B cell (primary cell): ENCODE results near the gene CASKIN2. TPM values are rescaled to one million over a fixed set of nuclear protein-coding genes. Genes with fewer than 3 reads are reported as not detected.

Experiments
- ATAC-seq: fragments of 200-7000 bp; cut with Tn5 transposase; one replicate; pipeline ENCODE4 v1.10.0; 2021; ENCODE audit warnings: low read depth, mild to moderate bottlenecking, moderate number of reproducible peaks, moderate library complexity
- CTCF ChIA-PET: fragments of 350-600 bp; sonication (Branson Sonifier 250); formaldehyde crosslinking; loops from one replicate; lab custom pipeline; 2021; ENCODE audit warnings: antibody characterized with exemption, inconsistent platforms; lab: Charles Lee
- POLR2A ChIA-PET: fragments of 350-600 bp; sonication (Branson Sonifier 250); formaldehyde crosslinking; loops from one replicate; lab custom pipeline; 2021; ENCODE audit warnings: antibody characterized with exemption; lab: Charles Lee
- DNase-seq: peaks from one replicate; pipeline ENCODE4 v3.0.0; 2013
- H2AFZ ChIP-seq: 2 replicates; pipeline ENCODE4 v1.6.1; 2012; ENCODE audit warnings: mild to moderate bottlenecking, low read depth, low read length; ENCODE audit not compliant: insufficient read depth, poor library complexity, severe bottlenecking
- H3K27ac ChIP-seq, 2 donors: 1 replicate in 1 of 2; 2 replicates in 1 of 2; pipeline ENCODE4 v1.5.1; 2012 to 2013; ENCODE audit warnings: low read length in 2 of 2, mild to moderate bottlenecking in 2 of 2, moderate library complexity in 1 of 2
- H3K27me3 ChIP-seq, 4 experiments: fragments of 200-600 bp in 1 of 4; sonication (generic) in 1 of 4; replicated peaks in 1 of 4; 1 replicate in 2 of 4; 2 replicates in 2 of 4; pipeline versions ENCODE4 v1.6.1 to v1.7.0; 2013 to 2016; ENCODE audit warnings: low read length in 3 of 4, mild to moderate bottlenecking in 2 of 4, mixed read lengths in 1 of 4, moderate library complexity in 1 of 4; ENCODE audit not compliant: insufficient read depth in 4 of 4, control insufficient read depth in 3 of 4; ENCODE audit errors: control extremely low read depth in 1 of 4
- H3K36me3 ChIP-seq, 2 experiments: replicated peaks in 1 of 2; 1 replicate in 1 of 2; 2 replicates in 1 of 2; pipeline versions ENCODE4 v1.6.1 to v1.7.1; 2013; ENCODE audit warnings: low read length in 1 of 2; ENCODE audit not compliant: insufficient read depth in 2 of 2, control insufficient read depth in 1 of 2; ENCODE audit errors: control extremely low read depth in 1 of 2, extremely low read depth in 1 of 2
- H3K4me1 ChIP-seq, 2 donors: fragments of 200-600 bp in 1 of 2; sonication (generic) in 1 of 2; 1 replicate in 1 of 2; 2 replicates in 1 of 2; pipeline versions ENCODE4 v1.5.1 to v1.6.1; 2013 to 2017; ENCODE audit warnings: low read length in 2 of 2; ENCODE audit not compliant: control insufficient read depth in 2 of 2, insufficient read depth in 2 of 2
- H3K4me2 ChIP-seq: replicated peaks from 2 replicates; pipeline ENCODE3; 2012; ENCODE audit warnings: mild to moderate bottlenecking, low read depth, low read length; ENCODE audit not compliant: poor library complexity, severe bottlenecking
- H3K4me3 ChIP-seq, 5 experiments: fragments of 200-600 bp in 1 of 5; sonication (generic) in 1 of 5; 1 replicate in 3 of 5; 2 replicates in 2 of 5; pipeline versions ENCODE4 v1.5.1 to v1.7.0; 2011 to 2016; ENCODE audit warnings: low read length in 4 of 5, mild to moderate bottlenecking in 4 of 5, low read depth in 2 of 5, control low read depth in 1 of 5, moderate library complexity in 1 of 5; ENCODE audit not compliant: insufficient read depth in 1 of 5; ENCODE audit errors: control extremely low read depth in 1 of 5, extremely low read depth in 1 of 5
- H3K79me2 ChIP-seq: fragments of 200-600 bp; sonication (generic); one replicate; pipeline ENCODE4 v1.6.0; 2016; ENCODE audit warnings: low read length; ENCODE audit not compliant: control insufficient read depth, insufficient read depth
- H3K9ac ChIP-seq: fragments of 200-600 bp; sonication (generic); 2 replicates; pipeline ENCODE4 v1.6.1; 2017; ENCODE audit warnings: mild to moderate bottlenecking, low read length, moderate library complexity
- H3K9me3 ChIP-seq, 3 donors: one replicate each; pipeline versions ENCODE4 v1.6.1 to v1.7.1; 2013; ENCODE audit warnings: low read length in 2 of 3; ENCODE audit not compliant: control insufficient read depth in 2 of 3, insufficient read depth in 1 of 3; ENCODE audit errors: control extremely low read depth in 1 of 3
- H4K20me1 ChIP-seq: 2 replicates; pipeline ENCODE4 v1.6.0; 2012; ENCODE audit warnings: mild to moderate bottlenecking, low read length; ENCODE audit not compliant: insufficient read depth, control insufficient read depth, poor library complexity, severe bottlenecking
- H3K27ac Mint-ChIP-seq: one replicate; pipeline ENCODE4 v1.8.0; 2021; ENCODE audit warnings: mixed read lengths
- H3K27me3 Mint-ChIP-seq: one replicate; pipeline ENCODE4 v1.8.0; 2021; ENCODE audit warnings: mixed read lengths
- H3K4me1 Mint-ChIP-seq: one replicate; pipeline ENCODE4 v1.8.0; 2021; ENCODE audit warnings: mixed read lengths
- H3K4me3 Mint-ChIP-seq: one replicate; pipeline ENCODE4 v1.8.0; 2021; ENCODE audit warnings: mixed read lengths
- H3K9me3 Mint-ChIP-seq: one replicate; pipeline ENCODE4 v1.8.0; 2022; ENCODE audit warnings: mixed read lengths; ENCODE audit not compliant: insufficient read depth
- EZH2 ChIP-seq: IDR thresholded peaks from 2 replicates; pipeline ENCODE4 v1.6.1; 2012; ENCODE audit warnings: borderline replicate concordance, low read depth, mild to moderate bottlenecking, moderate library complexity, low read length; ENCODE audit not compliant: insufficient read depth, poor library complexity, severe bottlenecking
- WGBS: methylation state at CpG from one replicate; pipeline ENCODE4 v1.1.5; 2013; ENCODE audit warnings: missing lambda C conversion rate; ENCODE audit not compliant: insufficient coverage; 5-methylcytosine and 5-hydroxymethylcytosine counted together
- intact Hi-C: fragments of 100-400 bp; cut with micrococcal nuclease; formaldehyde crosslinking; loops from one replicate; pipeline ENCODE4 v1.10.0; 2022
- polyA plus RNA-seq: library from polyadenylated mRNA; depleted of rRNA; stranded (reverse); fragments of >200 nt; gene quantifications from 2 replicates; pipeline ENCODE4 v1.2.3, GENCODE V29; 2012
- total RNA-seq, 2 donors: library from RNA; stranded (reverse); fragments of 120-200 nt in 1 of 2; gene quantifications; 1 replicate in 1 of 2; 2 replicates in 1 of 2; pipeline versions ENCODE4 v1.2.3 to v1.2.4, GENCODE V29; 2013 to 2022
- TF ChIP-seq, protein P1 (sequence below): fragments of 200-600 bp; IDR thresholded peaks from one replicate; pipeline ENCODE4 v1.8.0; 2022; ENCODE audit warnings: antibody characterized with exemption, mild to moderate bottlenecking

Gene CASKIN2
- total and polyA plus RNA-seq, 2 donors (not counting 1 experiment from before 2014, with no cell fraction given), result 0.37 to 1.00 TPM

GRCh38 chr17:75526555-75527270 lies 11.4 kb upstream of the CASKIN2 start:
- ATAC-seq, result no peak
- peak overlapping the region; percentile 83 for H3K4me3 Mint-ChIP-seq
- peak overlapping the region in 4 of 5 experiments; percentile 43 to 80 (median 68) for H3K4me3 ChIP-seq
- H3K27ac ChIP-seq, result no peak overlapping the region
- peak overlapping the region; percentile 80 for H3K9ac ChIP-seq
- intact Hi-C loops, result no loop called here
- TF ChIP-seq, protein P1, sequence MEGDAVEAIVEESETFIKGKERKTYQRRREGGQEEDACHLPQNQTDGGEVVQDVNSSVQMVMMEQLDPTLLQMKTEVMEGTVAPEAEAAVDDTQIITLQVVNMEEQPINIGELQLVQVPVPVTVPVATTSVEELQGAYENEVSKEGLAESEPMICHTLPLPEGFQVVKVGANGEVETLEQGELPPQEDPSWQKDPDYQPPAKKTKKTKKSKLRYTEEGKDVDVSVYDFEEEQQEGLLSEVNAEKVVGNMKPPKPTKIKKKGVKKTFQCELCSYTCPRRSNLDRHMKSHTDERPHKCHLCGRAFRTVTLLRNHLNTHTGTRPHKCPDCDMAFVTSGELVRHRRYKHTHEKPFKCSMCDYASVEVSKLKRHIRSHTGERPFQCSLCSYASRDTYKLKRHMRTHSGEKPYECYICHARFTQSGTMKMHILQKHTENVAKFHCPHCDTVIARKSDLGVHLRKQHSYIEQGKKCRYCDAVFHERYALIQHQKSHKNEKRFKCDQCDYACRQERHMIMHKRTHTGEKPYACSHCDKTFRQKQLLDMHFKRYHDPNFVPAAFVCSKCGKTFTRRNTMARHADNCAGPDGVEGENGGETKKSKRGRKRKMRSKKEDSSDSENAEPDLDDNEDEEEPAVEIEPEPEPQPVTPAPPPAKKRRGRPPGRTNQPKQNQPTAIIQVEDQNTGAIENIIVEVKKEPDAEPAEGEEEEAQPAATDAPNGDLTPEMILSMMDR, result no peak
- TF ChIP-seq EZH2, result no peak
- no peak overlapping the region for H3K27ac Mint-ChIP-seq
- whole genome bisulfite sequencing, result 76% methylated on average over 12 of the region's 13 CpGs
- peak overlapping the region; percentile 95 for H2AFZ ChIP-seq
- no peaks in the 10 kb centered on the region for H3K9me3 ChIP-seq
- ChIA-PET CTCF (interaction anchor here (0.7 to 1.7 kb wide), 5 partner anchors 8 to 302 kb away, joined by 4 to 11 read pairs (median 5); partner anchors contain the start of gene TSEN54), POLR2A (interaction anchor here (1.2 kb wide), 1 partner anchor 238 kb away, joined by 7 read pairs; the partner anchor contains the start of gene GALK1)
- H3K9me3 Mint-ChIP-seq, result no peaks in the 10 kb centered on the region
- H3K36me3 ChIP-seq, result no peaks in the 10 kb centered on the region
- H4K20me1 ChIP-seq, result peaks cover 7% of the 10 kb centered on the region
- peaks cover 0 to 7% (median 0%) of the 10 kb centered on the region in 4 experiments for H3K27me3 ChIP-seq
- H3K27me3 Mint-ChIP-seq, result no peaks in the 10 kb centered on the region
- peaks cover 15 to 18% of the 10 kb centered on the region in 2 donors for H3K4me1 ChIP-seq
- H3K4me2 ChIP-seq, result peak overlapping the region; percentile 98
- H3K4me1 Mint-ChIP-seq, result peaks cover 14% of the 10 kb centered on the region
- DNase-seq, result no peak
- H3K79me2 ChIP-seq, result peaks cover 17% of the 10 kb centered on the region
